A549 (cell line): ENCODE results near the gene LGALS4.

Source experiments
- CBX2 ChIP-seq: fragments of 200-600 bp; sonication (generic); IDR thresholded peaks from 2 replicates; pipeline ENCODE4 v1.6.1; 2016; ENCODE audit warnings: low read depth, mild to moderate bottlenecking, borderline replicate concordance
- CTCF ChIP-seq: fragments of >200 bp; sonication (Bioruptor Twin); formaldehyde crosslinking; IDR thresholded peaks from 3 replicates; pipeline ENCODE4 v1.5.1; 2016
- EHMT2 ChIP-seq: fragments of 200-600 bp; sonication (generic); IDR thresholded peaks from 2 replicates; pipeline ENCODE4 v1.6.1; 2016; ENCODE audit warnings: antibody characterized with exemption, low read depth, mild to moderate bottlenecking, moderate library complexity
- MAX ChIP-seq: IDR thresholded peaks from 2 replicates; pipeline ENCODE4 v1.6.1; 2012
- POLR2A ChIP-seq: IDR thresholded peaks from 2 replicates; pipeline ENCODE4 v1.6.1; 2012; ENCODE audit warnings: mild to moderate bottlenecking, low read length
- RCOR1 ChIP-seq: fragments of 150-350 bp; IDR thresholded peaks from 2 replicates; pipeline ENCODE4 v1.6.1; 2014; ENCODE audit warnings: antibody characterized with exemption, low read length, low read depth
- SMC3 ChIP-seq: fragments of >200 bp; sonication (Bioruptor Twin); formaldehyde crosslinking; IDR thresholded peaks from 3 replicates; pipeline ENCODE4 v1.6.1; 2018; ENCODE audit warnings: inconsistent platforms
- USF2 ChIP-seq: fragments of 450-650 bp; IDR thresholded peaks from 2 replicates; pipeline ENCODE4 v1.6.1; 2014; ENCODE audit warnings: antibody characterized with exemption

- TF ChIP-seq CTCF (no peak), RCOR1 (no peak), POLR2A (no peak), CBX2 (no peak), EHMT2 (no peak), USF2 (no peak), MAX (no peak), SMC3 (no peak; the same call in 2 of the 3 replicates)
Observed at GRCh38 chr19:38763795-38764220, 48.9 kb downstream of the LGALS4 start.
